Measurements from ENCODE around the gene TTC39A.
"Not testable (repeated sequence)": the region's sequence is repeated elsewhere in the genome, so short reads cannot be mapped to it uniquely, and the experiment has no call there.

Gene TTC39A

GRCh38 chr1:51336711-51337110 lies 6.3 kb upstream of the TTC39A start:
- DNase-seq (ENCODE audit: low read depth): no peak

GRCh38 chr1:51336004-51336403 lies 5.6 kb upstream of the TTC39A start:
- DNase-seq (ENCODE audit: low read depth): no peak

- DNase-seq (ENCODE audit: low read depth): no peak
Measured at GRCh38 chr1:51331206-51332100, 1.1 kb upstream of the TTC39A start.

- DNase-seq (ENCODE audit: low read depth): no peak
Measured at GRCh38 chr1:51329443-51330325, 678 bp downstream of the TTC39A start.

GRCh38 chr1:51328926-51329325 lies 1.4 kb downstream of the TTC39A start:
- no peak for DNase-seq (ENCODE audit: low read depth)

GRCh38 chr1:51328279-51328678 lies 2.1 kb downstream of the TTC39A start:
- DNase-seq (ENCODE audit: low read depth): no peak

GRCh38 chr1:51327386-51327785 lies 3.0 kb downstream of the TTC39A start:
- no peak for DNase-seq (ENCODE audit: low read depth)

- no peak for DNase-seq (ENCODE audit: low read depth)
Measured at GRCh38 chr1:51326839-51327238, 3.5 kb downstream of the TTC39A start.

- DNase-seq (ENCODE audit: low read depth): no peak
Measured at GRCh38 chr1:51325878-51326755, 4.2 kb downstream of the TTC39A start.

GRCh38 chr1:51325391-51325790 lies 5.0 kb downstream of the TTC39A start:
- DNase-seq (ENCODE audit: low read depth): no peak

- not testable (repeated sequence) for DNase-seq (ENCODE audit: low read depth)
Measured at GRCh38 chr1:51325011-51325385, 5.4 kb downstream of the TTC39A start.

GRCh38 chr1:51324251-51325010 lies 5.9 kb downstream of the TTC39A start:
- no peak for DNase-seq (ENCODE audit: low read depth)

- no peak for DNase-seq (ENCODE audit: low read depth)
Measured at GRCh38 chr1:51323778-51324177, 6.6 kb downstream of the TTC39A start.

- no peak for DNase-seq (ENCODE audit: low read depth)
Measured at GRCh38 chr1:51322417-51323101, 7.8 kb downstream of the TTC39A start.

- no peak for DNase-seq (ENCODE audit: low read depth)
Measured at GRCh38 chr1:51321924-51322280, 8.5 kb downstream of the TTC39A start.

- DNase-seq (ENCODE audit: low read depth): no peak
Measured at GRCh38 chr1:51320967-51321923, 9.1 kb downstream of the TTC39A start.

- no peak for DNase-seq (ENCODE audit: low read depth)
Measured at GRCh38 chr1:51317798-51318197, 12.6 kb downstream of the TTC39A start.

GRCh38 chr1:51316846-51317120 lies 13.6 kb downstream of the TTC39A start:
- DNase-seq (ENCODE audit: low read depth): no peak

- no peak for DNase-seq (ENCODE audit: low read depth)
Measured at GRCh38 chr1:51316113-51316845, 14.1 kb downstream of the TTC39A start.

Data from HS-5 (cell line).